Uterus (tissue), 4 donors: Measurements from ENCODE around the gene PLD6. TPM values are rescaled to one million over a fixed set of nuclear protein-coding genes. Genes with fewer than 3 reads are reported as not detected.

ENCODE experiments used
- DNase-seq, 2 donors: peaks; one replicate each; pipeline ENCODE4 v3.0.0-alpha.2; 2019 to 2020
- H3K27ac ChIP-seq, 2 donors: fragments of 200-600 bp; sonication (generic); 1 replicate in 1 of 2; 2 replicates in 1 of 2; pipeline ENCODE4 v1.5.1; 2016 to 2018
- H3K27me3 ChIP-seq, 2 donors: fragments of 200-600 bp; sonication (generic); one replicate each; pipeline ENCODE4 v1.5.1; 2018 to 2019; ENCODE audit warnings: control low read depth in 1 of 2
- H3K36me3 ChIP-seq, 2 donors: fragments of 200-600 bp; sonication (generic); one replicate each; pipeline ENCODE4 v1.5.1; 2019; ENCODE audit warnings: control low read depth in 1 of 2
- H3K4me1 ChIP-seq, 2 donors: fragments of 200-600 bp; sonication (generic); one replicate each; pipeline ENCODE4 v1.5.1; 2018 to 2019; ENCODE audit warnings: control low read depth in 1 of 2
- H3K4me3 ChIP-seq, 2 donors: fragments of 200-600 bp; sonication (generic); 1 replicate in 1 of 2; 2 replicates in 1 of 2; pipeline ENCODE4 v1.5.1; 2018 to 2019; ENCODE audit warnings: mild to moderate bottlenecking in 1 of 2
- H3K9me3 ChIP-seq, 2 donors: fragments of 200-600 bp; sonication (generic); one replicate each; pipeline ENCODE4 v1.5.1; 2019; ENCODE audit warnings: control low read depth in 1 of 2
- POLR2A ChIP-seq, 2 donors: fragments of 450-650 bp; IDR thresholded peaks; one replicate each; pipeline ENCODE4 v1.6.1; 2016; ENCODE audit warnings: antibody characterized with exemption in 2 of 2, mild to moderate bottlenecking in 1 of 2, moderate library complexity in 1 of 2
- intact Hi-C: fragments of 100-400 bp; cut with DNase I; formaldehyde crosslinking; loops from one replicate; pipeline ENCODE4 v1.15.1; 2023; ENCODE audit warnings: low total_unique reads
- total RNA-seq, 4 donors: library from RNA; depleted of rRNA in 3 of 4; stranded (reverse); fragments of >200 nt in 3 of 4; gene quantifications; one replicate each; pipeline versions ENCODE4 v1.1.0 to v1.2.4, GENCODE V29; 2014 to 2023
- TF ChIP-seq, protein P1 (sequence below), 4 experiments: fragments of 200-600 bp in 2 of 4; fragments of 450-650 bp in 2 of 4; sonication (generic) in 2 of 4; IDR thresholded peaks; one replicate each; pipeline ENCODE4 v1.5.1; 2016 to 2019; ENCODE audit warnings: antibody characterized with exemption in 4 of 4, mild to moderate bottlenecking in 2 of 4, moderate library complexity in 1 of 4
- donor health status: DM: yes; HTN: yes; CAD: no.

PLD6 gene
- total RNA-seq, 4 donors from 2014 or later, result 0.77 to 8.1 (median 5.0) TPM

DNA sequence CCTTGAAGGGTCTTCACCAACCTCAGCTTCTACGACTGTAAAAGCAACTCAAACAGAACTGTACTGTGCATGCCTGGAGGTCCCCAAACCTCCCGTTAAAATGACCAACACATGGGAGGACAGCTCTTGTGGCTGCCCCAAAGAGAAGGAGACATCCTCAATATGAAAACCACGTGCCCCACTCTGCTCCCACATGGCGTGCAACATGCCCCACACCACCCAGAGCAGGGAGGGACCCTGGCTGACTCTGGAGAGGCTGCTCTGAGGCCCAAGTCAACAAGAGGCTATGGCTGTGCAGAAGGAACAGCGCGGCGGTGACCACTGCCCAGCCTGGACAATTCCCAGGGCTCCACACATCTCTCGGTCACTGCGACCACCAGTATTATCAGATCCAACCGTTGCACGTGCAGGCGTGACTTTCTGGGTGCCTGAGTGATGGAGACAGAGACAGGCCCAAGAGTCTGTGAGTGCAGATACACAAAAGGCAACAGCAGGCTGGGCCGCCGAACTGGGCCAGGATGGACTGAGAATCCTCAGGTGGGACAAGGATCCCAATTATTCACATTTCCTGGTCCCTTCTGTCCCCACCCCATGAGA is 1.4 kb downstream of the PLD6 start:
- intact Hi-C loops, result no loop called here
- Histone ChIP-seq H3K27me3 (no peaks in the 10 kb centered on the region), H3K4me3 (peak overlapping the region; percentile 34 to 48), H3K4me1 (peaks cover 0 to 17% of the 10 kb centered on the region in 2 donors), H3K27ac (peak overlapping the region; percentile 80 to 86), H3K36me3 (no peaks in the 10 kb centered on the region), H3K9me3 (no peaks in the 10 kb centered on the region)
- DNase-seq, result no peak
- TF ChIP-seq, protein P1, sequence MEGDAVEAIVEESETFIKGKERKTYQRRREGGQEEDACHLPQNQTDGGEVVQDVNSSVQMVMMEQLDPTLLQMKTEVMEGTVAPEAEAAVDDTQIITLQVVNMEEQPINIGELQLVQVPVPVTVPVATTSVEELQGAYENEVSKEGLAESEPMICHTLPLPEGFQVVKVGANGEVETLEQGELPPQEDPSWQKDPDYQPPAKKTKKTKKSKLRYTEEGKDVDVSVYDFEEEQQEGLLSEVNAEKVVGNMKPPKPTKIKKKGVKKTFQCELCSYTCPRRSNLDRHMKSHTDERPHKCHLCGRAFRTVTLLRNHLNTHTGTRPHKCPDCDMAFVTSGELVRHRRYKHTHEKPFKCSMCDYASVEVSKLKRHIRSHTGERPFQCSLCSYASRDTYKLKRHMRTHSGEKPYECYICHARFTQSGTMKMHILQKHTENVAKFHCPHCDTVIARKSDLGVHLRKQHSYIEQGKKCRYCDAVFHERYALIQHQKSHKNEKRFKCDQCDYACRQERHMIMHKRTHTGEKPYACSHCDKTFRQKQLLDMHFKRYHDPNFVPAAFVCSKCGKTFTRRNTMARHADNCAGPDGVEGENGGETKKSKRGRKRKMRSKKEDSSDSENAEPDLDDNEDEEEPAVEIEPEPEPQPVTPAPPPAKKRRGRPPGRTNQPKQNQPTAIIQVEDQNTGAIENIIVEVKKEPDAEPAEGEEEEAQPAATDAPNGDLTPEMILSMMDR (IDR thresholded peaks at IDR 0.05), result no peak
- no peak for TF ChIP-seq POLR2A (IDR thresholded peaks at IDR 0.05)

DNA sequence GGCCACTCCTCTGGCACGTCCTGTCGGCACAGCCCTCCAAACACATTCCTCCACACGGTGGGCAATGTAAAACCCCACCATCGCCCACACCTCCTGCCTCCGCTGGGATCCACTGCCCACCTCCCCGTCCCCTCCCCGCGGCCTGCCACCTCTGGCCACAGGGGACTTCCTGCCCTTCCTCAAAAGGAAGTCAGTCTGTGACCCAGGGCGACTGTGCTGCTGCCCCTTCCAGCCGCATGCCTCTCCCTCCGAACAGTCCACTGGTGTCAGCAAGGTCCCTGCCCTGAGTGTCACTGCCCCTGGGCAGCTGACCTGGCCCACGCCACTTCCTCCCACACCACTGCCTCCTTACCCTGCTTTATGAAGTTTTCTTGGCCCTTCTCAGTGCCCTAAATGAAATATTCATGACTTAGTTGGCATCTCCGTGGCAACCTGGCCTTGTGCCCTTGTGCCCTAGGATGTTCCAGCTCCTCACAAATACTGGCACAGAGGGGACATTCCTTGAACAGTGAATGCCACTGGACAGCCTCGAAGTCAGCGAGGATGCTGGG is 2.0 kb downstream of the PLD6 start:
- Histone ChIP-seq H3K27me3 (no peaks in the 10 kb centered on the region), H3K4me3 (no peak overlapping the region), H3K27ac (no peak overlapping the region), H3K4me1 (peaks cover 0 to 17% of the 10 kb centered on the region in 2 donors), H3K36me3 (no peaks in the 10 kb centered on the region), H3K9me3 (no peaks in the 10 kb centered on the region)
- TF ChIP-seq POLR2A (IDR thresholded peaks at IDR 0.05), result no peak
- TF ChIP-seq, protein P1 (IDR thresholded peaks at IDR 0.05), result no peak
- DNase-seq, result no peak
- intact Hi-C loops, result no loop called here

DNA sequence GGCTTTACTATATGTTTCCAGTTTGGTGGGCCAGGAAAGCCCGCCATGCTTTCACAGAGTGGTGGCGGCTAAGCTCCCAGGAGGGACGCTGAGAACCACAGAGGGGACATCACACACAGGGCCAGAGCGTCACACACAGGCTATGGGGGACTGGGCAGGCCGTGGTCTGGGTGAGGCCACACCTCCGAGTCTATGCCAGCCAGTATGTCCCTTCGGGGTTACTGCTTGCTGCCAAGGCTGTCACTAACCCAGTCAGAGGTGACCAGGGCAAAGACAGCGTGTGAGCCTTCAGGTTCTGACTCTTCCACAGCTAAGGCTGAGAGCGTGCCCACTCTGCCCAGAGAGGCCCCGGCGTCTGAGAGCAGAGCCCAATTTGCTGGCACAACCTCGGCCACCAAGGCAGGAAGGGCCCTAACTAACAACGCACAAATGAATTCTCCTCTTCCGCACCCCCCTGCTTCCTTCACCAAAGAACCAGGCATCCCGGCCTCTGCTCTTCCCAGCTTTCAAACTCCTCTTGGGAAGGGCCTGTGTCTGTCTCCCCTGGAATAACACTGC is 2.9 kb downstream of the PLD6 start:
- Histone ChIP-seq H3K4me3 (no peak overlapping the region), H3K36me3 (no peaks in the 10 kb centered on the region), H3K27me3 (no peaks in the 10 kb centered on the region), H3K4me1 (peaks cover 0 to 17% of the 10 kb centered on the region in 2 donors), H3K27ac (no peak overlapping the region), H3K9me3 (no peaks in the 10 kb centered on the region)
- TF ChIP-seq, protein P1 (IDR thresholded peaks at IDR 0.05), result no peak
- no peak for TF ChIP-seq POLR2A (IDR thresholded peaks at IDR 0.05)
- intact Hi-C loops, result no loop called here
- no peak for DNase-seq

DNA sequence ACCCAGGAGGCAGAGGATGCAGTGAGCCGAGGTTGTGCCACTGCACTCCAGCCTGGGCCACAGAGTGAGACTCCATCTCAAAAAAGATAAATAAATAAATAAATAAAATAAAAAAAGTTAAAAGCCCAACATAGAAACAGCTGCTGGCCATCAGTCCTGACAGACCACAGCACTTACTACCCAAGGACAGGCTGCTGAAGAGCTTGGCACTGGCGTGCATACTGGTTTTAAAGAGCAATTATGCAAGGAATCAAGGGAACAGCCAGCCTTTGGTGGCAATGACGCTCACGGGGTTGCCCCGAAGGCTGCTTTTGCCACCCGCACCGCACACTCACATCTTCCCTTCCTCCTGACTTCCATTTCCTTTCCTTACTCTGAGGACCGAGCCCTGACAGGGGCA is 4.2 kb downstream of the PLD6 start:
- intact Hi-C loops, result no loop called here
- Histone ChIP-seq H3K9me3 (no peaks in the 10 kb centered on the region), H3K4me3 (no peak overlapping the region), H3K4me1 (peaks cover 0 to 17% of the 10 kb centered on the region in 2 donors), H3K27me3 (no peaks in the 10 kb centered on the region), H3K27ac (no peak overlapping the region), H3K36me3 (no peaks in the 10 kb centered on the region)
- TF ChIP-seq, protein P1 (IDR thresholded peaks at IDR 0.05), result no peak
- TF ChIP-seq POLR2A (IDR thresholded peaks at IDR 0.05), result no peak
- DNase-seq, result no peak

DNA sequence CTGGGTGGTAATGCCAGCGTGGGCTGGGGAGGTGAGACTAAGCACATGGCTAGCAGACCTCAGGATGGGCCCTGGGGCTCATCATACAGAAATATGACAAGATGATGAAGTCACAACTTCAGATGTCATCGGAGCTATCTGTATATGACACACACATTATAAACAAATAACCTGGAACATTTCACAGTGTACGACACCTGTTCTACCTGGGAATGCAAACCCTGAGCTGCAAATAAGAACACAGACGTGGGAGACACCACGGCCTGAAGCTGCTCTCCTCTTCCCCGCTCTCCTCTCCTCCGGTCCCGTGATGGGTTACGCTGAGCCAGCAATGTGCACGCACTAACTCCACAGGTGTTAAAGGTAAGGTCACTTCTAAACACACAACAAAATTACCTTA is 4.9 kb downstream of the PLD6 start:
- no peak overlapping the region for H3K4me3 ChIP-seq
- TF ChIP-seq, protein P1 (IDR thresholded peaks at IDR 0.05), result no peak
- no peak for TF ChIP-seq POLR2A (IDR thresholded peaks at IDR 0.05)
- H3K27ac ChIP-seq, result peak overlapping the region in 1 of 2 donors; percentile 63
- peaks cover 0 to 14% of the 10 kb centered on the region in 2 donors for H3K4me1 ChIP-seq
- no peaks in the 10 kb centered on the region for H3K9me3 ChIP-seq
- no peak for DNase-seq
- intact Hi-C loops, result no loop called here
- H3K36me3 ChIP-seq, result no peaks in the 10 kb centered on the region
- no peaks in the 10 kb centered on the region for H3K27me3 ChIP-seq
